Keratinocyte (primary cell): ENCODE results near the gene ZNF358. TPM values are rescaled to one million over a fixed set of nuclear protein-coding genes. Genes with fewer than 3 reads are reported as not detected.

Experiments used
- DNase-seq: peaks from one replicate; pipeline ENCODE4 v3.0.0-alpha.2; 2011; ENCODE audit warnings: low read depth, missing footprints, low spot score
- FAIRE-seq: peaks from 2 replicates; lab custom pipeline; 2011; peaks lifted over from hg19 to GRCh38; lab: Jason Lieb, UNC
- H2AFZ ChIP-seq: 2 replicates; pipeline ENCODE4 v1.6.0; 2012; ENCODE audit warnings: low read length, control low read depth, inconsistent platforms; ENCODE audit not compliant: control insufficient read depth
- H3K27ac ChIP-seq: 2 replicates; pipeline ENCODE4 v1.5.1; 2011; ENCODE audit warnings: low read length; ENCODE audit not compliant: control insufficient read depth, insufficient read depth
- H3K27me3 ChIP-seq: 3 replicates; pipeline ENCODE4 v1.6.0; 2011; ENCODE audit warnings: low read length; ENCODE audit not compliant: control insufficient read depth, insufficient read depth; ENCODE audit errors: extremely low read depth
- H3K36me3 ChIP-seq, 2 experiments: 2 replicates in 1 of 2; 3 replicates in 1 of 2; pipeline ENCODE4 v1.5.1; 2011; ENCODE audit warnings: low read length in 2 of 2, mild to moderate bottlenecking in 1 of 2; ENCODE audit not compliant: control insufficient read depth in 2 of 2, insufficient read depth in 2 of 2; ENCODE audit errors: extremely low read depth in 1 of 2
- H3K4me1 ChIP-seq: 3 replicates; pipeline ENCODE4 v1.5.1; 2011; ENCODE audit warnings: low read length; ENCODE audit not compliant: control insufficient read depth, insufficient read depth; ENCODE audit errors: extremely low read depth
- H3K4me2 ChIP-seq: 3 replicates; pipeline ENCODE4 v1.6.0; 2011; ENCODE audit warnings: low read depth, low read length; ENCODE audit not compliant: control insufficient read depth, insufficient read depth; ENCODE audit errors: extremely low read depth
- H3K4me3 ChIP-seq, 3 experiments: fragments of 200-600 bp in 1 of 3; sonication (generic) in 1 of 3; 2 replicates in 2 of 3; 3 replicates in 1 of 3; pipeline ENCODE4 v1.5.1; 2011 to 2016; ENCODE audit warnings: low read length in 3 of 3, mild to moderate bottlenecking in 3 of 3, control low read depth in 2 of 3, inconsistent platforms in 1 of 3, low read depth in 1 of 3, mixed read lengths in 1 of 3, mixed run types in 1 of 3, moderate library complexity in 1 of 3; ENCODE audit not compliant: control insufficient read depth in 2 of 3, insufficient read depth in 2 of 3; ENCODE audit errors: extremely low read depth in 1 of 3
- H3K79me2 ChIP-seq: 2 replicates; pipeline ENCODE4 v1.6.0; 2012; ENCODE audit warnings: low read length; ENCODE audit not compliant: control insufficient read depth, insufficient read depth
- H3K9ac ChIP-seq: 3 replicates; pipeline ENCODE4 v1.6.0; 2011; ENCODE audit warnings: low read length; ENCODE audit not compliant: control insufficient read depth, insufficient read depth; ENCODE audit errors: extremely low read depth
- H3K9me1 ChIP-seq: 3 replicates; pipeline ENCODE4 v1.6.0; 2011; ENCODE audit warnings: low read length; ENCODE audit not compliant: control insufficient read depth, insufficient read depth; ENCODE audit errors: extremely low read depth
- H3K9me3 ChIP-seq: 2 replicates; pipeline ENCODE4 v1.5.1; 2012; ENCODE audit warnings: low read depth, low read length; ENCODE audit not compliant: control insufficient read depth
- H4K20me1 ChIP-seq: 3 replicates; pipeline ENCODE4 v1.6.0; 2011; ENCODE audit warnings: low read length; ENCODE audit not compliant: control insufficient read depth, insufficient read depth; ENCODE audit errors: extremely low read depth
- CTCF ChIP-seq, 3 experiments: IDR thresholded peaks in 1 of 3; conservative IDR thresholded peaks in 1 of 3; optimal IDR thresholded peaks in 1 of 3; 2 replicates in 2 of 3; 3 replicates in 1 of 3; pipeline versions ENCODE3 to v1.5.1; 2011; ENCODE audit warnings: low read length in 3 of 3, mild to moderate bottlenecking in 3 of 3, moderate library complexity in 2 of 3, control low read depth in 1 of 3, inconsistent platforms in 1 of 3; ENCODE audit not compliant: insufficient read depth in 2 of 3; ENCODE audit errors: extremely low read depth in 1 of 3
- EZH2 ChIP-seq: IDR thresholded peaks from one replicate; pipeline ENCODE4 v1.6.1; 2012; ENCODE audit warnings: inconsistent platforms, mild to moderate bottlenecking, low read length, moderate library complexity
- dilution Hi-C: fragments of 300-500 bp; cut with MboI; formaldehyde crosslinking; loops from one replicate; pipeline ENCODE4 v1.7.0; 2020; ENCODE audit warnings: low sequenced_read_pairs; ENCODE audit not compliant: extremely low pct_ligation_motif_present
- polyA plus RNA-seq, 5 experiments: library from polyadenylated mRNA; depleted of rRNA in 3 of 5; stranded (reverse) in 3 of 5; stranded (forward) in 1 of 5; unstranded in 1 of 5; fragments of >200 nt; gene quantifications; 1 replicate in 1 of 5; 2 replicates in 3 of 5; 3 replicates in 1 of 5; pipeline versions ENCODE4 v1.2.1 to v1.2.3, GENCODE V29; 2011 to 2012; ENCODE audit warnings: missing spikeins in 2 of 5, low read depth in 1 of 5, low replicate concordance in 1 of 5

ZNF358 gene
- polyA plus RNA-seq, 1 donor (not counting 4 experiments of a cell fraction or from before 2014, with no cell fraction given) = 8.5 TPM

- dilution Hi-C loops = no loop called here
- H3K4me2 ChIP-seq = no peak overlapping the region
- H3K36me3 ChIP-seq = peaks cover 14 to 33% of the 10 kb centered on the region in 2 experiments
- no peak overlapping the region for H3K27ac ChIP-seq
- DNase-seq (no peak), FAIRE-seq (no peak)
- H3K4me3 ChIP-seq = no peak overlapping the region
- H3K4me1 ChIP-seq = no peaks in the 10 kb centered on the region
- H3K9me3 ChIP-seq = no peaks in the 10 kb centered on the region
- no peaks in the 10 kb centered on the region for H3K27me3 ChIP-seq
- no peaks in the 10 kb centered on the region for H4K20me1 ChIP-seq
- no peak overlapping the region for H3K9ac ChIP-seq
- no peaks in the 10 kb centered on the region for H3K9me1 ChIP-seq
- H2AFZ ChIP-seq = no peak overlapping the region
- H3K79me2 ChIP-seq = no peaks in the 10 kb centered on the region
- TF ChIP-seq EZH2 = no peak
- TF ChIP-seq CTCF (optimal IDR thresholded peaks at IDR 0.05 in 1 of 3, IDR thresholded peaks at IDR 0.05 in 1 of 3, conservative IDR thresholded peaks at IDR 0.05 in 1 of 3; ENCODE audit: extremely low read depth in 1 of 3, insufficient read depth in 2 of 3, low read length in 3 of 3) = no peak
These were observed 43.2 kb downstream of the ZNF358 start for GRCh38 chr19:7559102-7559501.

- no peak for DNase-seq
- dilution Hi-C loops = no loop called here
- no peaks in the 10 kb centered on the region for H4K20me1 ChIP-seq
- H3K79me2 ChIP-seq = no peaks in the 10 kb centered on the region
- no peak for TF ChIP-seq CTCF (optimal IDR thresholded peaks at IDR 0.05 in 1 of 3, IDR thresholded peaks at IDR 0.05 in 1 of 3, conservative IDR thresholded peaks at IDR 0.05 in 1 of 3; ENCODE audit: extremely low read depth in 1 of 3, insufficient read depth in 2 of 3, low read length in 3 of 3)
- TF ChIP-seq EZH2 = no peak
- H3K36me3 ChIP-seq = peaks cover 14 to 33% of the 10 kb centered on the region in 2 experiments
- H3K9ac ChIP-seq = no peak overlapping the region
- no peak for FAIRE-seq
- no peaks in the 10 kb centered on the region for H3K9me1 ChIP-seq
- H3K9me3 ChIP-seq = no peaks in the 10 kb centered on the region
- no peak overlapping the region for H3K4me3 ChIP-seq
- H3K4me2 ChIP-seq = no peak overlapping the region
- no peaks in the 10 kb centered on the region for H3K27me3 ChIP-seq
- no peaks in the 10 kb centered on the region for H3K4me1 ChIP-seq
- no peak overlapping the region for H3K27ac ChIP-seq
- H2AFZ ChIP-seq = no peak overlapping the region
These were observed 44.4 kb downstream of the ZNF358 start for GRCh38 chr19:7560255-7560654.
